ENCODE results near the gene TC2N. TPM values are rescaled to one million over a fixed set of nuclear protein-coding genes. Genes with fewer than 3 reads are reported as not detected.
"Not testable (repeated sequence)": the region's sequence is repeated elsewhere in the genome, so short reads cannot be mapped to it uniquely, and the experiment has no call there.

TC2N gene
- total RNA-seq, 1 donor from 2014 or later, result 0.35 TPM

GRCh38 chr14:91899806-91900205 lies 32.5 kb upstream of the TC2N start:
- no peak overlapping the region for H3K27ac Mint-ChIP-seq (ENCODE audit: unreplicated experiment)
- H3K4me3 Mint-ChIP-seq (ENCODE audit: unreplicated experiment), result no peak overlapping the region
- no peak for DNase-seq (ENCODE audit: extremely low spot score, unreplicated experiment)
- TF ChIP-seq, protein P1, sequence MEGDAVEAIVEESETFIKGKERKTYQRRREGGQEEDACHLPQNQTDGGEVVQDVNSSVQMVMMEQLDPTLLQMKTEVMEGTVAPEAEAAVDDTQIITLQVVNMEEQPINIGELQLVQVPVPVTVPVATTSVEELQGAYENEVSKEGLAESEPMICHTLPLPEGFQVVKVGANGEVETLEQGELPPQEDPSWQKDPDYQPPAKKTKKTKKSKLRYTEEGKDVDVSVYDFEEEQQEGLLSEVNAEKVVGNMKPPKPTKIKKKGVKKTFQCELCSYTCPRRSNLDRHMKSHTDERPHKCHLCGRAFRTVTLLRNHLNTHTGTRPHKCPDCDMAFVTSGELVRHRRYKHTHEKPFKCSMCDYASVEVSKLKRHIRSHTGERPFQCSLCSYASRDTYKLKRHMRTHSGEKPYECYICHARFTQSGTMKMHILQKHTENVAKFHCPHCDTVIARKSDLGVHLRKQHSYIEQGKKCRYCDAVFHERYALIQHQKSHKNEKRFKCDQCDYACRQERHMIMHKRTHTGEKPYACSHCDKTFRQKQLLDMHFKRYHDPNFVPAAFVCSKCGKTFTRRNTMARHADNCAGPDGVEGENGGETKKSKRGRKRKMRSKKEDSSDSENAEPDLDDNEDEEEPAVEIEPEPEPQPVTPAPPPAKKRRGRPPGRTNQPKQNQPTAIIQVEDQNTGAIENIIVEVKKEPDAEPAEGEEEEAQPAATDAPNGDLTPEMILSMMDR (IDR thresholded peaks at IDR 0.05), result no peak
- H3K4me1 Mint-ChIP-seq (ENCODE audit: unreplicated experiment), result peaks cover 49% of the 10 kb centered on the region
- no peaks in the 10 kb centered on the region for H3K9me3 Mint-ChIP-seq (ENCODE audit: unreplicated experiment)
- H3K36me3 Mint-ChIP-seq (ENCODE audit: unreplicated experiment), result no peaks in the 10 kb centered on the region
- no peaks in the 10 kb centered on the region for H3K27me3 Mint-ChIP-seq (ENCODE audit: unreplicated experiment)

DNA sequence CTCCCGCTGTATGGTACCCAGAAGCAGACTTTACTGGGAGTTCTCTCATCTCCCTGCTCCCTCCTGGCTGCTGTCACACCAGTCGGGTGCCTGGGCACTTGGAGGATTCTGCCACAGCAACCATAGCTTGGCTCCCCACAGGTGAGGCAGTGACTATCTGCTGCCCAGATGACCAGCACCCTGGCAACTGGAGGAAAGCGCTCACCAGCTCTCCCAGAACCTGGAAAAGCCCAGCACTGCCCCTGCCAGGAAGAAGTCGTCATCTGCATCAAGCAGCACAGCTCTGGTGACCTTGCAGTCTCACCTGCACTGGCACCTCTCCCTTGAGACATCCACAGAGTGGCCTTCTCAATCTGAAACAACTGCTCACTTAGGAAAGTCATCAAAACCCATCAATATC lies 31.9 kb upstream of the TC2N start:
- Mint-ChIP-seq H3K27ac (ENCODE audit: unreplicated experiment) (no peak overlapping the region), H3K4me3 (ENCODE audit: unreplicated experiment) (no peak overlapping the region), H3K9me3 (ENCODE audit: unreplicated experiment) (no peaks in the 10 kb centered on the region), H3K27me3 (ENCODE audit: unreplicated experiment) (no peaks in the 10 kb centered on the region), H3K36me3 (ENCODE audit: unreplicated experiment) (no peaks in the 10 kb centered on the region), H3K4me1 (ENCODE audit: unreplicated experiment) (peaks cover 49% of the 10 kb centered on the region)
- DNase-seq (ENCODE audit: extremely low spot score, unreplicated experiment), result no peak
- TF ChIP-seq, protein P1 (IDR thresholded peaks at IDR 0.05), result no peak

DNA sequence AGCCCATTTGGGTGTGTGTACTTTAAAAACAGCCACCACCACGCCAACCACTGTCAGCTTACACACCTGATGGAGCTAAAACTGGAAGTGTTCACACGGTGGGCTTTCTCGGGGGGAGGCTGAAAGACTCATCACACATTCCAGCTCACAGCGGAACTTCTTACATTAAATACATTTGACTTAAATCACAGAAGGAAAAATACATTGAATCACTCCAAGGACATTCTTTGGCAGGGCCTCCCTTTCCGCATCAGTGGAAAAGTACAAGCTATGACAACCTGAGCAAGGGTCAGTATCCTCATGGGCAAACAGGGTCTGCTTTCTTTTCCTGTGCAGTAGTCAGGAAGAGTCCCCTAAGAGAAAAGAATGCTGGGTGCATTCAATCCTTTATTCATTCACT lies 31.0 kb upstream of the TC2N start:
- TF ChIP-seq, protein P1 (IDR thresholded peaks at IDR 0.05), result no peak
- H3K27ac Mint-ChIP-seq (ENCODE audit: unreplicated experiment), result no peak overlapping the region
- DNase-seq (ENCODE audit: extremely low spot score, unreplicated experiment), result no peak
- no peaks in the 10 kb centered on the region for H3K36me3 Mint-ChIP-seq (ENCODE audit: unreplicated experiment)
- H3K27me3 Mint-ChIP-seq (ENCODE audit: unreplicated experiment), result no peaks in the 10 kb centered on the region
- peak overlapping the region; percentile 16 for H3K4me3 Mint-ChIP-seq (ENCODE audit: unreplicated experiment)
- no peaks in the 10 kb centered on the region for H3K9me3 Mint-ChIP-seq (ENCODE audit: unreplicated experiment)
- H3K4me1 Mint-ChIP-seq (ENCODE audit: unreplicated experiment), result peaks cover 53% of the 10 kb centered on the region

- Mint-ChIP-seq H3K27ac (ENCODE audit: unreplicated experiment) (peak overlapping the region; percentile 81), H3K4me1 (ENCODE audit: unreplicated experiment) (peaks cover 59% of the 10 kb centered on the region)
- not testable (repeated sequence) for H3K36me3 Mint-ChIP-seq (ENCODE audit: unreplicated experiment)
Measured at GRCh38 chr14:91897716-91898115, 30.4 kb upstream of the TC2N start.

DNA sequence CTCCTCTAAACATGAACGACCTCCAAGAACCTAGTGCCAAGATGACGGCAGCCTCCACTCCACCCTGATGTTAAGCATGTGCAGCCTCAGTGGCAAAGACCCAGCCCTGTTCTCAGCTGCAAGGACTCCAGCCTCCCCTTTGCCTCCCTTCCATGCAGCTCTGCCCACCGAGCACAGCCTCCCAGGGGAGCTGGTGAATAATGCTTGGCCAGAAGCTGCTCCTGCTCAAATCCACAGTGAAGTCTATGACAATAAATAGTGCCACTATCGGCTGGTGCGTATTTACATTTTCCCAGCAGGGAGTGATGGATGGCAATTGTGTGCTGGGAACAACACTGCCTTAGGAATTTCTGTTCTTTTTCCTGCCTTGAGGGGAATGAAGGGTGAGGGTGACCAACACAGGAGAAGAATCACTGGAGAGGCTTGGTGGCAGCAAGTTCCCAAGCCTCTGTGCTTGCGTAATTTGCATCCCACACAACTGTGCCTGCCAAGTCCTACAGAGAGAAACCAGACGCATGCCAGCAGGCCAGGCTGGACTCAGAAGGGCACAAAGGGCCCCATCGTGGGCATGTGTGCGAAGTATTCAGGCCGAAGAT lies 29.9 kb upstream of the TC2N start:
- no peaks in the 10 kb centered on the region for H3K36me3 Mint-ChIP-seq (ENCODE audit: unreplicated experiment)
- peak overlapping the region; percentile 81 for H3K27ac Mint-ChIP-seq (ENCODE audit: unreplicated experiment)
- TF ChIP-seq, protein P1 (IDR thresholded peaks at IDR 0.05), result no peak
- H3K4me3 Mint-ChIP-seq (ENCODE audit: unreplicated experiment), result no peak overlapping the region
- no peaks in the 10 kb centered on the region for H3K27me3 Mint-ChIP-seq (ENCODE audit: unreplicated experiment)
- no peak for DNase-seq (ENCODE audit: extremely low spot score, unreplicated experiment)
- no peaks in the 10 kb centered on the region for H3K9me3 Mint-ChIP-seq (ENCODE audit: unreplicated experiment)
- peaks cover 62% of the 10 kb centered on the region for H3K4me1 Mint-ChIP-seq (ENCODE audit: unreplicated experiment)

More at GRCh38 chr14:91897716-91898115, 30.4 kb upstream of the TC2N start:
- H3K9me3 Mint-ChIP-seq (ENCODE audit: unreplicated experiment); DNase-seq (ENCODE audit: extremely low spot score, unreplicated experiment); H3K27me3 Mint-ChIP-seq (ENCODE audit: unreplicated experiment); H3K4me3 Mint-ChIP-seq (ENCODE audit: unreplicated experiment): not testable (repeated sequence)
